GM12801 (cell line): Measurements from ENCODE around the gene FBRSL1.

Source experiments
- CTCF ChIP-seq: IDR thresholded peaks from one replicate; pipeline ENCODE4 v1.5.1; 2011; ENCODE audit warnings: control low read depth; ENCODE audit not compliant: insufficient read length; ENCODE audit errors: extremely low read depth

Gene FBRSL1

GRCh38 chr12:132489602-132490266, at the start of gene FBRSL1:
FBRSL1 (plus strand) TSS chr12:132490151.
- no peak for TF ChIP-seq CTCF

- no peak for TF ChIP-seq CTCF
Observed at GRCh38 chr12:132441871-132442863, 47.8 kb upstream of the FBRSL1 start.

GRCh38 chr12:132443091-132443490, 46.9 kb upstream of the FBRSL1 start:
- TF ChIP-seq CTCF: no peak

GRCh38 chr12:132444283-132444682, 45.7 kb upstream of the FBRSL1 start:
- TF ChIP-seq CTCF: no peak

- TF ChIP-seq CTCF: no peak
Observed at GRCh38 chr12:132444957-132445883, 44.7 kb upstream of the FBRSL1 start.

GRCh38 chr12:132445884-132446632, 43.9 kb upstream of the FBRSL1 start:
- TF ChIP-seq CTCF: no peak
